ENCODE measurements around the gene PRRC2A.

PRRC2A gene

DNA sequence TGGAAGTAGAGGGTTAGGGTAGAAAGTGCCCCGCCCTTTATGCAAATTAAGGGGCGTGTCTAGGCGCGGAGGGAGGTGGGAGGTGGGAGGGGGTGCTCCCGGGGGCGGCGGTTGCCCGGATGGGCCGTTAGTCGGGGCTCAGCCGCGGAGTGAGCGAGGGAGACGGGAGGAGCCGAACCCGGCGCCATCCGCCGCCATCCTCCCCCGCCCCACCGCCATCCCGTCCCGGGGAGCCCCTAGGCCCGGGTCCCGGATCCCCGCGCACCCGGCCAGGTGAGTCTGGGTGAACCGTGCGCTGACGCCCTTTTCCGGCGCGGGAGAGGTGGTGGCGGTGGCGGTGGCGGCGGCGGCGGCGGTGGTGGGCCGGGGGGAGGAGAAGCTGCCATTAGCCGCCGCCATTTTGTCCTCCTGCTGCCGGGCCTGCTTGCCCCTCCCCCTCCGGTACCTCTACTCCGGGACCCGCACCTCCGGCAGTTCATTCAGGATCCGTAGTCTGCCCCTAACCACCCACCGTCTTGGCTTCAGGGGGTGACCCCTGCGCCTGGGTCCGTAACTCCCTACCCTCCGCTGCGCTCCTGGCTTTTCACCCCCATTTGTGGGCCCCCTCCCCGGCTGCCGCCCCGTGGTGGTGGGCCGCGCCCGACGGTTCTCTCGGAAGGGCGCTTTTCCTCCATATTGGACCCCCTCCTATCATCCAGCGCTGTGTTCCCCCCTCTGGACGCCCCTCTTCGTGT lies at the start of gene PRRC2A:
Gene PRRC2A, plus strand, starts transcription at position 130 of the 734 bp plus-strand sequence. CDS start 2,075 bp downstream, outside the sequence.
- Histone ChIP-seq H3K4me2 (ENCODE audit: low read length) (peak within 1 kb of the TSS; percentile 88), H3K4me3 (ENCODE audit: low read depth, low read length) (peak within 1 kb of the TSS; percentile 88), H2AFZ (peak within 1 kb of the TSS; percentile 79), H3K27me3 (ENCODE audit: control insufficient read depth, insufficient read depth, low read length) (no peaks in the 10 kb centered on the region), H3K36me3 (ENCODE audit: control insufficient read depth, insufficient read depth, low read length) (no peaks in the 10 kb centered on the region), H3K27ac (peak within 1 kb of the TSS; percentile 94), H3K9ac (peak within 1 kb of the TSS; percentile 79), H3K79me2 (peaks cover 15% of the 10 kb centered on the region), H3K4me1 (peaks cover 12% of the 10 kb centered on the region), H3K9me3 (ENCODE audit: control insufficient read depth, low read length) (no peaks in the 10 kb centered on the region)
- TF ChIP-seq, protein P1, sequence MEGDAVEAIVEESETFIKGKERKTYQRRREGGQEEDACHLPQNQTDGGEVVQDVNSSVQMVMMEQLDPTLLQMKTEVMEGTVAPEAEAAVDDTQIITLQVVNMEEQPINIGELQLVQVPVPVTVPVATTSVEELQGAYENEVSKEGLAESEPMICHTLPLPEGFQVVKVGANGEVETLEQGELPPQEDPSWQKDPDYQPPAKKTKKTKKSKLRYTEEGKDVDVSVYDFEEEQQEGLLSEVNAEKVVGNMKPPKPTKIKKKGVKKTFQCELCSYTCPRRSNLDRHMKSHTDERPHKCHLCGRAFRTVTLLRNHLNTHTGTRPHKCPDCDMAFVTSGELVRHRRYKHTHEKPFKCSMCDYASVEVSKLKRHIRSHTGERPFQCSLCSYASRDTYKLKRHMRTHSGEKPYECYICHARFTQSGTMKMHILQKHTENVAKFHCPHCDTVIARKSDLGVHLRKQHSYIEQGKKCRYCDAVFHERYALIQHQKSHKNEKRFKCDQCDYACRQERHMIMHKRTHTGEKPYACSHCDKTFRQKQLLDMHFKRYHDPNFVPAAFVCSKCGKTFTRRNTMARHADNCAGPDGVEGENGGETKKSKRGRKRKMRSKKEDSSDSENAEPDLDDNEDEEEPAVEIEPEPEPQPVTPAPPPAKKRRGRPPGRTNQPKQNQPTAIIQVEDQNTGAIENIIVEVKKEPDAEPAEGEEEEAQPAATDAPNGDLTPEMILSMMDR (IDR thresholded peaks at IDR 0.05) = no peak

DNA sequence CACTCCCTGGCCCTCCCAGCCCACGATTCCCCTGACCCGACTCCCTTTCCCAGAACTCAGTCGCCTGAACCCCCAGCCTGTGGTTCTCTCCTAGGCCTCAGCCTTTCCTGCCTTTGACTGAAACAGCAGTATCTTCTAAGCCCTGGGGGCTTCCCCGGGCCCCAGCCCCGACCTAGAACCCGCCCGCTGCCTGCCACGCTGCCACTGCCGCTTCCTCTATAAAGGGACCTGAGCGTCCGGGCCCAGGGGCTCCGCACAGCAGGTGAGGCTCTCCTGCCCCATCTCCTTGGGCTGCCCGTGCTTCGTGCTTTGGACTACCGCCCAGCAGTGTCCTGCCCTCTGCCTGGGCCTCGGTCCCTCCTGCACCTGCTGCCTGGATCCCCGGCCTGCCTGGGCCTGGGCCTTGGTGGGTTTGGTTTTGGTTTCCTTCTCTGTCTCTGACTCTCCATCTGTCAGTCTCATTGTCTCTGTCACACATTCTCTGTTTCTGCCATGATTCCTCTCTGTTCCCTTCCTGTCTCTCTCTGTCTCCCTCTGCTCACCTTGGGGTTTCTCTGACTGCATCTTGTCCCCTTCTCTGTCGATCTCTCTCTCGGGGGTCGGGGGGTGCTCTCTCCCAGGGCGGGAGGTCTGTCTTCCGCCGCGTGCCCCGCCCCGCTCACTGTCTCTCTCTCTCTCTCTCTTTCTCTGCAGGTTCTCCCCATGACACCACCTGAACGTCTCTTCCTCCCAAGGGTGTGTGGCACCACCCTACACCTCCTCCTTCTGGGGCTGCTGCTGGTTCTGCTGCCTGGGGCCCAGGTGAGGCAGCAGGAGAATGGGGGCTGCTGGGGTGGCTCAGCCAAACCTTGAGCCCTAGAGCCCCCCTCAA lies 48.2 kb upstream of the PRRC2A start, which contains the start of gene LTA:
Gene LTA, plus strand, starts transcription at position 249 of the 871 bp plus-strand sequence. Its CDS starts 454 bp downstream, at position 703.
- Histone ChIP-seq H3K27ac (no peak within 1 kb of the TSS), H3K79me2 (no peaks in the 10 kb centered on the region), H3K4me2 (ENCODE audit: low read length) (no peak within 1 kb of the TSS), H3K9me3 (ENCODE audit: control insufficient read depth, low read length) (no peaks in the 10 kb centered on the region), H3K27me3 (ENCODE audit: control insufficient read depth, insufficient read depth, low read length) (no peaks in the 10 kb centered on the region), H3K36me3 (ENCODE audit: control insufficient read depth, insufficient read depth, low read length) (no peaks in the 10 kb centered on the region), H3K9ac (no peak within 1 kb of the TSS), H3K4me1 (no peaks in the 10 kb centered on the region), H2AFZ (no peak within 1 kb of the TSS), H3K4me3 (ENCODE audit: low read depth, low read length) (no peak within 1 kb of the TSS)
- TF ChIP-seq, protein P1 (IDR thresholded peaks at IDR 0.05) = no peak

DNA sequence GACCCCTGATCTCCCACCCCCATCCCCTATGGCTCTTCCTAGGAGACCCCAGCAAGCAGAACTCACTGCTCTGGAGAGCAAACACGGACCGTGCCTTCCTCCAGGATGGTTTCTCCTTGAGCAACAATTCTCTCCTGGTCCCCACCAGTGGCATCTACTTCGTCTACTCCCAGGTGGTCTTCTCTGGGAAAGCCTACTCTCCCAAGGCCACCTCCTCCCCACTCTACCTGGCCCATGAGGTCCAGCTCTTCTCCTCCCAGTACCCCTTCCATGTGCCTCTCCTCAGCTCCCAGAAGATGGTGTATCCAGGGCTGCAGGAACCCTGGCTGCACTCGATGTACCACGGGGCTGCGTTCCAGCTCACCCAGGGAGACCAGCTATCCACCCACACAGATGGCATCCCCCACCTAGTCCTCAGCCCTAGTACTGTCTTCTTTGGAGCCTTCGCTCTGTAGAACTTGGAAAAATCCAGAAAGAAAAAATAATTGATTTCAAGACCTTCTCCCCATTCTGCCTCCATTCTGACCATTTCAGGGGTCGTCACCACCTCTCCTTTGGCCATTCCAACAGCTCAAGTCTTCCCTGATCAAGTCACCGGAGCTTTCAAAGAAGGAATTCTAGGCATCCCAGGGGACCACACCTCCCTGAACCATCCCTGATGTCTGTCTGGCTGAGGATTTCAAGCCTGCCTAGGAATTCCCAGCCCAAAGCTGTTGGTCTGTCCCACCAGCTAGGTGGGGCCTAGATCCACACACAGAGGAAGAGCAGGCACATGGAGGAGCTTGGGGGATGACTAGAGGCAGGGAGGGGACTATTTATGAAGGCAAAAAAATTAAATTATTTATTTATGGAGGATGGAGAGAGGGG lies 47.0 kb upstream of the PRRC2A start:
- Histone ChIP-seq H3K27me3 (ENCODE audit: control insufficient read depth, insufficient read depth, low read length) (no peaks in the 10 kb centered on the region), H3K27ac (no peak overlapping the region), H3K36me3 (ENCODE audit: control insufficient read depth, insufficient read depth, low read length) (no peaks in the 10 kb centered on the region), H3K9me3 (ENCODE audit: control insufficient read depth, low read length) (no peaks in the 10 kb centered on the region), H3K79me2 (no peaks in the 10 kb centered on the region), H3K4me2 (ENCODE audit: low read length) (no peak overlapping the region), H3K4me3 (ENCODE audit: low read depth, low read length) (no peak overlapping the region), H3K4me1 (no peaks in the 10 kb centered on the region), H3K9ac (no peak overlapping the region), H2AFZ (no peak overlapping the region)
- TF ChIP-seq, protein P1 (IDR thresholded peaks at IDR 0.05) = no peak

DNA sequence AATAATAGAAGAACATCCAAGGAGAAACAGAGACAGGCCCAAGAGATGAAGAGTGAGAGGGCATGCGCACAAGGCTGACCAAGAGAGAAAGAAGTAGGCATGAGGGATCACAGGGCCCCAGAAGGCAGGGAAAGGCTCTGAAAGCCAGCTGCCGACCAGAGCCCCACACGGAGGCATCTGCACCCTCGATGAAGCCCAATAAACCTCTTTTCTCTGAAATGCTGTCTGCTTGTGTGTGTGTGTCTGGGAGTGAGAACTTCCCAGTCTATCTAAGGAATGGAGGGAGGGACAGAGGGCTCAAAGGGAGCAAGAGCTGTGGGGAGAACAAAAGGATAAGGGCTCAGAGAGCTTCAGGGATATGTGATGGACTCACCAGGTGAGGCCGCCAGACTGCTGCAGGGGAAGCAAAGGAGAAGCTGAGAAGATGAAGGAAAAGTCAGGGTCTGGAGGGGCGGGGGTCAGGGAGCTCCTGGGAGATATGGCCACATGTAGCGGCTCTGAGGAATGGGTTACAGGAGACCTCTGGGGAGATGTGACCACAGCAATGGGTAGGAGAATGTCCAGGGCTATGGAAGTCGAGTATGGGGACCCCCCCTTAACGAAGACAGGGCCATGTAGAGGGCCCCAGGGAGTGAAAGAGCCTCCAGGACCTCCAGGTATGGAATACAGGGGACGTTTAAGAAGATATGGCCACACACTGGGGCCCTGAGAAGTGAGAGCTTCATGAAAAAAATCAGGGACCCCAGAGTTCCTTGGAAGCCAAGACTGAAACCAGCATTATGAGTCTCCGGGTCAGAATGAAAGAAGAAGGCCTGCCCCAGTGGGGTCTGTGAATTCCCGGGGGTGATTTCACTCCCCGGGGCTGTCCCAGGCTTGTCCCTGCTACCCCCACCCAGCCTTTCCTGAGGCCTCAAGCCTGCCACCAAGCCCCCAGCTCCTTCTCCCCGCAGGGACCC lies 46.1 kb upstream of the PRRC2A start:
- TF ChIP-seq, protein P1 (IDR thresholded peaks at IDR 0.05) = no peak

More for the DNA sequence above, 46.1 kb upstream of the PRRC2A start:
- Histone ChIP-seq H3K9ac (no peak overlapping the region), H2AFZ (no peak overlapping the region), H3K27me3 (ENCODE audit: control insufficient read depth, insufficient read depth, low read length) (no peaks in the 10 kb centered on the region), H3K4me1 (no peaks in the 10 kb centered on the region), H3K4me2 (ENCODE audit: low read length) (no peak overlapping the region), H3K27ac (no peak overlapping the region), H3K9me3 (ENCODE audit: control insufficient read depth, low read length) (no peaks in the 10 kb centered on the region), H3K4me3 (ENCODE audit: low read depth, low read length) (no peak overlapping the region), H3K79me2 (no peaks in the 10 kb centered on the region), H3K36me3 (ENCODE audit: control insufficient read depth, insufficient read depth, low read length) (no peaks in the 10 kb centered on the region)
